Inferior parietal cortex (tissue), 1 donor: Measurements from ENCODE around the gene PBX1.

ENCODE experiments used
- DNase-seq: peaks from one replicate; pipeline ENCODE4 v3.0.0-alpha.2; 2016; ENCODE audit errors: extremely low spot score

PBX1 gene

DNA sequence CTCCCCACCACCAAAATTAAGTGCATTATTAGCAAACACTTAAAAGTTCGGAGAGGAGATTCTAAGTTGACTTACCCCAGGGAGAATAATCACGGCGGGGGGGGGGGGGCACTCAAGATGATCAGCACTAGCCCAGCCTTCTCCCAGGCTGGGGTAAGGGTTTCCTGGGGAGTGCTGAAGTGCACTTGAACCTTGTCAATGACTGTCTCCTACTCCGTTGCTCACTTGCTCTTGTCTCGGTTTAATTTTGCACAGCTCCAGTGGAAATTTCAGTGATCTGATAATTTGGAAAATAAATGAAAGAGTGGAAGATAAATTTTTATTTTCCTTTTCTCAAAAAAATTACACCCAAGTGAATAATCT is 59.2 kb downstream of the PBX1 start:
- DNase-seq = no peak

DNA sequence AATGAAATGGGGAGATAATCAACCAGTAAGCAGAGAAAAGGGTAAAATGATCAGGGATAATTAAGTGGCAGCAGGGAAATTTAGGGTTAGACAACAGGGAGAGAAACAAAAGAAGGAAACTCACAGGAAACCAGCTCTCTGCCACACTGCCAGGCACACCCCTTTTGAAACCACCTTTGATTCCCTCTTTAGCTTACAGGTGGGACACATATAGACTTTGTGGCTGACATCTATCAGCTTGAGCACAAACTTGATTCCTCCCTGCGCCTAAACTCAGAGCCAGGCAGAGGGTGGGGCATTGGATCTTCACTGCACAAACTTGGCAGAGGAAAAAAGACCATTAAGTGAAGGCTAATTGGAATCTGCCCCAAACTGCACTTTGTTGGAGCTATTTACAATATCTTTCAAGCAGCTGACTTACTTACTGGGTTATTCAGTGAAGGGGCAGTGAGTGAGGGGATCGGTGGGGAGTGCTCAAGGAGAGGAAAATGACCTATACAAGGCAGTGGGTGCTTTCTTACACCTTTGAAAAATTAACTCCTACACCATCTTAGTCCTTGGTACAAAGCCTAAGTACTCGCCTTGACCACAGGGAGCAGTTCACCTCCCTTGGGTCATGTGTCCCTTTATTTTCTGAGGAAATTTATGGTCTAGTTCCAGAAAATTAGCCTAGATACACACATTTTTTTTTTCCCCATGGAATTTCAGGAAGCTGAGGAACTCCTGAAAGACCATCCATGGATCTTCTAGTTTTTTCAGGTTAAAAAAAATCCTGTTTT is 60.2 kb downstream of the PBX1 start:
- DNase-seq = no peak

DNA sequence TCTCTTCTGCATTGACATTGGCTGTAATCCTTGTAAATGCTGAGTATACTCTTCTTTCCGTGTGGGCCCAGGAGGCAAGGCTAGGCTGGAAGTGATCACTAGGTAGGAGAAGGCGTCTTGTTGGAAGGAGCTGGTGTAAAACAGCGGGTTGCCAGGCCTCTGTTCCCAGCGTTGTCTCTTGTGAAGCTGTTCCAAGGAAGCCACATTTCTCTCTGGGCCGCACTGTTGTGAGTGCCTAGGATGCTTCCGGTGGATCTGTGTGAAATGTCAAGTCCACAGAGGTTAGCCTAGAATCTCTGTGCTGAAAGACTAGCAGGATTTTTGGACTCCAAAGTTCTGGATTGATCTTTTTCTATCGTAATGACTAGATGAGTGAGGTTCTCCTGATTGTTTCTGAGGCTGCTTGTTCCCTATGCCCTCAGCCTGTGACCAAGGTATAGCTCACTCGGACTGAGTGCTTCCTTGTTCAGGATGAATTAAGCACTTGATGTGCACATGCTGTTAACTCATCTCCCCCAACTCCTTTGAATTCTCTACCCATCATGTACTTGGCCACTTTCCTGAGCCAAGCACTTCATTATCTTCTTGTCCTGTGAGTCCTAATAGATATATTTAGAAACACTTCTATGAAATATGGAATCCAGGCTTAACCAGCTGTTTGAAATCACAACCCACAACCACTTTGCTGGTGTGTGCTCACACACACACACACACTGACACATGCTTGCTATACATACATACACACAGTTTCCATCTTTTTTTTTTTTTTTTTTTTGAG is 63.3 kb downstream of the PBX1 start:
- no peak for DNase-seq

DNA sequence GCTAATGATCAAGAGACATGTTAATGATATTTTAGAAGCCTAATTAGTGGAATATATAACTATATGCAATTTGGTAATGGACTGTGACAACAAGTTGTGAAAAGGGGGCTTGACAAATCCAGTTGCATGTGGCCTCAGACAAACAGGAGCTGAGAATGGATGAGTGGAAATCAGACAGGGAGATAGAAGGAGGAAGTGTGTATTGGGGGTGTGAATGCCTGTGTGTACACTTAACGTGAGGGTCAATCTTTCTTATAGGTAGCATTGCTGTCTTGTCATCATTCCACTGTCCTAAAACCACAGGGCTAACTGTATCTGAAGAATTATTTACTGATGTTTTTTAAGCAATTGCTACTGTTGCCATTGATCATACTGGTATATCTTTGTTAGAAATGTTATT is 64.8 kb downstream of the PBX1 start:
- no peak for DNase-seq

DNA sequence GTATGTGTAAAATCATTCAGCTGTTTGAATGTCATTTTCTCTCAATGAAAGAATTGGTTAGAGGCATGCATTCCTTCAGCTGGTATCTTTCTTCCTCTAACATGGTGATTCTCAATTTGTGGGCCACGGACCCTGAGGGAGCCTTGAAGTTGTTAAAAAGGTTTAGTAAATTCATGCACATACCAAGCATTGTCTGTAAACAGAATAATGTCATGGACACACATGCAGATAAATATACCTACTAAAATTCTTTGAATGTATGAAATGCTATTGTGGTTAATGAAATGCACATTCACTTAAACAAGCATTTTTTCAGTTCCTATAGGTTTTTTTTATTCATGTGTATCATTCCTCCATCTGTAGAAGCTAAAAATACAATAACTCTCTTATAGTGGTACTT is 65.4 kb downstream of the PBX1 start:
- no peak for DNase-seq

DNA sequence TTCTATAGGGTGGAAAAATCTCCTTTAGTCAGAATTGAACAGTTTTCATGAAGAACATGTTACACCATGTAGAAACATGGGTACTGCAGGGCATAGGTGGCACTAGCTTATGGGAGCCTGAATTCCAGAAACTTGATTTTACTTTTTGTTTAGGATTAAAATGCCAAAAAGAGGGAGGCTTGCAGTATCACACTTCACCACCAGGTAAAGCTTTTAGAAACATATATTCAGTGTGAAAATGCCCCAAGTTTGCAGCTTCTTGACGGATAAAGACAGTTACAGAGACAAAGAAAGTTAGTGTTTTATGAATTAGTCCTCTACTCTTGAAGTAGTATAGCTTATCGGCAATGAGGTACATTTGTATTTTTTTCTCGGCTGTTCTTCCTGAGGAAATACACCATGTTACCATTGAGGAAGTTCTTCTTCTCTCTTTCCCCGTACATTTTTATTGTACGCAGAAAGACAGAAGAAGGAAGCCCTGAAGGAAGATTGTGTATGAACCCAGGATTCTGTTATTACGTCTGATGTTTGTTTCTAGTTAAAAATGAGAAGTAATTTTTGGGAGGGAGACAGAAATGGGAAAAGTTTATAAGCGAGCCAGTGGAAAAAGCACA is 66.1 kb downstream of the PBX1 start:
- DNase-seq = no peak

DNA sequence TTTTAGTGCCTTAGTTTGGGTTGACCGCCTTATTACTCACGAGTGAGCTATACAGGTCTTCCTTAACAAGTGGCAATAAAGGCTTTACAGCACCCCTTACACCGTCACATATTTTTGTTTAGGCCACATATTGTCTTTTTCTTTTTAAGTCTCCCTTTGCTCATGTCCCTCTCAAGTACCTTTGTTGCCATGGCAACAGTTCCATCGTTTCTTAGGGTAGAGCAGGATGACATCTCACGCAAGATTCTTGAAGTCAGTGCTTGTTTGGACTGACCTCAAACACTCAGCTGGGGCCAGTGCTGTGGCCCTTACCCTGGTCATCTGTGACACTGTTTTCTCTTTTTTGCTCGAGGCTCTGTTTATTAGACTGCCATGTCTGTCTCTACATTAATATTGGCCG is 69.8 kb downstream of the PBX1 start:
- DNase-seq = no peak

DNA sequence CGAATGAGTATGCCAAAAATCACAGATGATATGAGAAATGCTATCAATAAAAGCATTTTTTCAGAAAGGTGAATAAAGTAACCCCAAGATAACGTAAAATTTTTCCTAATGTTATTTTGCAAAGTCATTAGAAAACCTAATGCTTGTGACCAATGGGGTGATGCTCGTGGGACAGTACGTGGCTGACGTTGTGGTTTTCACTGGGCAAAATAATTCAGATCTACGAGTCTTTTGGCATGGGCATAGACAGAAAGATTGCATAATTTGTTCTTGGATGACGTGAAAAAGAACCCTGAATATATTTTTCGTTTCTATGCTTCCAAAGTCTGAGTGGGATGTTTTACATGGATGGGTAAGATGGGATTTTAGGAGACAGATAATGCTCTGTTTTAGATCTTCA is 71.0 kb downstream of the PBX1 start:
- DNase-seq = no peak

DNA sequence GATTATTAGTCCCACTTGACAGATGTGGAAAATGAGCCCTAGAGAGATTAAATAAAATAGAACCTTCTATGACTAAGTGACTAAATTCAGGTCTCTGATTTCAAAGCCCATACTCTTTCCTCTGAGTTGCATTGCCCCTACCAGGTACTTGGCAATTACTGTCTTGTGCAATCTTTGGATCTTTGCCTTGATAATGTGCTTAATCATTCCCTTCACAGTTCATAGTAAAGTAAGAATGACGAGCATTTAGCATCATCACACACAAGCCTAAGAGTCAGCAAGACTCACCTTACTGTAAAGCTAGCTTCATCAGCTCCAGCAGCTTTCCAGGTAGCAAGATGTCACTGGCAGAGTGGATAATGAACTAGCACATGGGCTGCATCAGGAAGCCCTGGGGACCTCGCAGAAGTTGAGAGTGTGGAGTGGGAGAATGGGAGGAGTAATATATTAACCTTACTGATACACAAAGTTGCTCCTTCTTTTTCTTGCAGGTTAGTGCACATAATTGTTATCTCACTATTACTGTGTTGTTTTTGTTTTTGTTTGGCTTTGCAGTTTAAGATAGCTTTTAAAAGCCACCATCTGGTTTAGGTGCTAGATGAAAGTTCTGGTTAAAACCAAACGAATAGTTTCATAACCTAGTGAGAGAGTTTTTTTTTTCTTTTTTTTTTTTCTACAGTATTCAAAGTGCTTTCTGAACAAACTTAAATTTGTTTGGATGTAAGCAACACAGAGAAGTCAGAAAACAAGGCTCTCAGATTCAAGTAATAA is 71.8 kb downstream of the PBX1 start:
- DNase-seq = no peak

DNA sequence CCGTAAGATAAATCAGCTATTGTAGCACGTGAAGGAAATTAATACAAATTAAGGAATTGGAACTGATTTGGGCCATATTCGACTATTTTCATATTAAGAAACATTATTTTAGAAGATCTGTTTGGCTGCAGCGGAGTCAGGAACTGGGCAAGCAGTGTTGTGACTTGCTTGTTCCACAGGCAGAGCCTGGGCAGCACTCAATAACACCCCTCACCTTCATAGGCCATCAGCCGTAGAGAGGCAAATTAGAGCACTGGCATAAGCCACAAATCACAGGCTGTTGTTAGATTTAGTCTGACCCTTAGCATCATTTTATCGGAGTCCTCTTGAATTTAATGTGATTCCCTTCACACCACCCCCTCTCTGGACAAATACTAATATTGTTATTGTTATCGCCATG is 72.8 kb downstream of the PBX1 start:
- no peak for DNase-seq

DNA sequence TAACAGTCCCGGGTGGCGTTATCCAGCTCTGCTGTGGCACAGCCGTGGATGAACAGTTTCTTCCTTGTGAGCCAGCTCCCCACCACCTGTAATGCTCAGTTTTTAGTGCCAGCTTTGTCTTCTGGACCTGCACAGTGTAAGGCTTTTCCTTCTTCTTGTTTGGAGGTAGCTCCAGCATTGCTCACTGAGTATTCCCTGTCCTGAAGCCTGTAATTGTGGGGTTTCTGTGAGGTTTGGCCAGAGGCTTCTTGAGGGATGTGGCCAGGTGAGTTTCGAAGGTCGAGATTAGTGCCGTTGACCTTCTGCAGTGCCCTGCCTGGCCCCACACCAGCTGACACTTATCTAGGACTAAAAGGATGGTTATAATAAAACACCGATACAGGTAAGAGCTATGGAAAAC is 75.0 kb downstream of the PBX1 start:
- DNase-seq = no peak

DNA sequence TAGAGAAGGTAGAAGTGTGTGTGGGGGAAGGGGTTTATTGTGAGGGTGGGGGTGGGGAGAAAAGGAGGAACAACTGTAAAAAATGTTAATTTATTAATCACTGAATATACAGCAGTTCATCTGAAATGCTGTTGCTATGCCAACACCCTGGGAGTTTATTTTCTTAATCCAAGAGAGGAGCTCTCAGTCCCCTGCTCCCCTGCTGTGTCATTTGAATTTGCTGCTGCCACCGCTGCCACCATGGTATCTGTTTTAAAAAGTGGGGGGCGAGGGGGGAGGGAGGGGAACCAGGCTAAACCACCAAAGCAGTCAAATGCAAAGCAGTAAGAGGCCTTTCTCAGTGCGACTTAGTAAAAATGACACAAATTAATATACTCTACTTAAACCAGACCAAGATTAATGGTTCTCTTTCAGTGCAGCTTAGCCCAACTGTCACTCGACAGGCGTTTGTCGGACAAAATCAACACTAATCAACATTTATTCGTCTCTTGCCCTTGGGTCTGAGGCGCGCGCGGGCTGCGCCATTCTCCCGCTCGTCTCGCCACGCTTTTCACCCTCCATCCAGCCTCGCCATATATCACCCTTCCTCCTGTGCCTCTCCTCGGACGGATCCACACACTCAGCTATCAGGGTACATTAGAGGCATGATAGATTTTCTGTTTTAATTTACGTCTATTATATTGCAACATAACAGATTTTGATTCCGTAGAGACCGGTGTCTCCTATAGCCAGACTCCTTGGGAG is 76.2 kb downstream of the PBX1 start:
- DNase-seq = no peak

DNA sequence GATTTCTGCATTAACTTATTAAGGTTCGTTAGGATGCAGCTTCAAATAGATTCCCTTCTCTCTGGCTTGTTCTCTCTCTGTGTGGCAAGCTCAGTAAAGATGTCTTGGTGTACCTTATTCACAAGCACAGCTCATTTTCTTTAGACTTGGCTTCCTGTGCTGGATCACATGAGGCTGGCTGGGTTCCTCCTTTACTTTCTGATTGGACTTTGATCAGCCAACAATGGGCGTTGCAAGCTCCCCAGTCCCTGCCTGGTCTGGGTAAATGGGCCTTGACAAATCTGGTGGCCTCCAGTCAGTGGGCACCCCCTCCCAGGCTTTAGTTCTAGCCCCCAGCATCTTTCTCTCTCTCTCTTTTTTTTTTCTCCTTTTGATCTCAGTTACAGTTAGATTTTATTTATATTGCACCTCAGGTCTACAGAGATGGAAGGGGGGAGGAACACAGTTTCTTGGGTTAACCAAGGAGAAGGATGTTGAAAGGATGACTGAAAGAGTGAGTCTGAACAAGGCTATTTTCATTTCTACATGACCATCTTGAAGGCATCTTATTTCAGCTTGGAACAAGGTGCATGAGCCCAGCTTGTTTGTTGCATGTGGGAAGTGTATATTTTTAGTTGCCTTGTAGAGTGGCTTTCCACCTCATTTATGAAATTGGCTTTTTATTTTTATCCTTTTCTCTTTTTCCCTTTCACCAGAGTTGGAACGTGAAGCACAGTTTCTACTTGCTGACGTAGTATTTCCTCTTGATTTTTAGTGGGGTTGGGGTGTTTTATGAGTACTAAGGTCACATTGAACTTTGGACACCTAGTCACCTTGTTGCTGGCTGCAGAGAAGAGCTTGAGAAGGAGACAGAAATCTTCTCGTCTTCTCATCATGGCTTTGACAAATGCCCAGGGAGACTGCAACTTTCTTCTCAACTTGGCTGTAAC is 77.1 kb downstream of the PBX1 start:
- peak; percentile 57 for DNase-seq

DNA sequence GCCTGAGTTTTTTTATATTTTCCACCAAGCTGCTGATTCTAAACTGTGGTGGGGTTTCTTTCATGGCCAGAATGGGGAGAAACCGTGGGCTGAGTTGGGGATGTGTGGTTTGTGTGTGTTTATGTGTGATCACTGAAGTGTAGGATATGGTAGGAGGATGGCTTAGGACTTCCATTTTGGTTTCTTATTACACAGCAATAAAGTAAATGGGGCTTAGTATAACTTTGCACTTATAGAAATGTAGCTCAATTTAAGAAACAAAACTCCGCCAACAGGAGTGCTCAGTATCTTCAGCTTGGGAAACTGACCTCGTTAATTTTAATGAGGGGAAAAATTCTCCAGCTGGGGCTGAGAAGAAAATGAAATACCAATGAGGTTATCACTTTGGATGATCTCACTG is 77.8 kb downstream of the PBX1 start:
- DNase-seq = no peak

DNA sequence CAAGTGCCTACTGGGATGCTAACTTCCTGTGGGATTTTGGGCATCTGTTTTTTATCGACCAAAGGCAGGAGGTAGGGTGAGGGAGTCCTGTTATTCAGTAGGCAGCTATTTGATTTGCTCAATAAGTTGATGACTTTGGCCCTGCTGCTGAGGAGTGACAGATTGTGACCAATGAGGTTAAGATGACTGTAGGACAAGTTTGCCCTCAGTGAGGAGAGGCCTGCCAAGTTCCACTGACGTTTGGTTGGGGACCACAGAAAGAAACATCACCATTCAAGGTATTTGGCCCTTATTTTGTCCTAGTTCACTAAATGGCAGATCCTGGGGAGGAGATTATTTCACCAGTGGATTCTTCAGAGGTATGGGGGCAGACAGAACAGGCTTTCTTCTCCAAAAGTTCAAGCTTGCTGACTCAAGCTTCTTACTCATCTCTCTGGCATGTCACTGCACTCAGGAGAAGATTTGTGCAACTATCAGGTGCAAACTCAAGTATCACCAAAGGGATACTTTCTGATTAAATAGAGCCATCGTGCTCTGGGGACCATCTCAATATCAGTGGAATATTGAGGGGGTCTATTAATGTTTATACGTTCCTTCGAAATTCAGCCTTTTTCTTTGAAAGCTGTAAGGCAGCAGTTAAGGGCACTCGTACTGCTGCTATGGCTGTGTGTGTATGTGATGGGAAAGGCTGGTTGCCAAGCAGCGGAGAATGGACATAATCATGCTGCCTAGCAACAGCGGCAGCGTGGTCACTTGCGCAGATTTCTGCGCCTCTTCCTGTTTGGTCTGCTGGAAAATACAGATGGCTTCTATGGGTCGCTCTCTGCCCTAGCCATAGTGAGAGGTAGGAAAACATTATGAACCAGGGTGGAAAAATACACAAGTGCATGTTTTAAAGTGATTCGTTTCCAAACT is 78.7 kb downstream of the PBX1 start:
- DNase-seq = peak; percentile 55

DNA sequence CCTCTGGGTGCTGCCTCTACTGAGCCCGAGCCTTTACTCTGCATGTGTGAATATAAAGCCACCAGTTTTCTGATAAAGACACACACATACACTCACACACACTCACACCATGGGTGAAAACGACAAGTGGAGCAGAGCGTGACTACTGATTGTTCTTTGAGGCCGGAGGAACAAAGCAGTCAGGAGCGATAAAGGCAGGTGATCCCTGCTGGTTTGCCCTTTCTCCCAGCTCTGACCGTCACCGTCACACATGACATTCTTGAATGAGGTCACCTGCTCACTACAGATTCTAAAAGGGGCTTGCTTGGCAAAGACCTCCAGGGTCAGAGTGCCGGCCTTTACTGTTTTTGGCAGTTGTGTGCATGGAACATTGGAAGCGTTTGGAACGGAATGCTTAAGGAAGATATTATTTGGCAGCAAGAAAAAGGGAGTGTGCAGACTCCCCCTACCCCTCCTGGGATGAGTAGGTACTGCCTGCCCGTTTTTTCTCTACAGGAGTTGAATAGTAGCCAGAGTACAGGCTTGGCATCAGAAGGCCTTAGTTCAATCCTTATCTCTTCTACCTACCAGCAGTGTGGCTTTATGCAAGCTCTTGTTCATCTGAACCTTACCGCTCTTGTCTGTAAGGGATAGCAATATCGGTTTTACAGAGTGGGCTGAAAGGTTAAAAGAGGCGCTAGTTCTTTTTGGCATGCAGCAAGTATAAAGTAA is 79.7 kb downstream of the PBX1 start:
- no peak for DNase-seq

DNA sequence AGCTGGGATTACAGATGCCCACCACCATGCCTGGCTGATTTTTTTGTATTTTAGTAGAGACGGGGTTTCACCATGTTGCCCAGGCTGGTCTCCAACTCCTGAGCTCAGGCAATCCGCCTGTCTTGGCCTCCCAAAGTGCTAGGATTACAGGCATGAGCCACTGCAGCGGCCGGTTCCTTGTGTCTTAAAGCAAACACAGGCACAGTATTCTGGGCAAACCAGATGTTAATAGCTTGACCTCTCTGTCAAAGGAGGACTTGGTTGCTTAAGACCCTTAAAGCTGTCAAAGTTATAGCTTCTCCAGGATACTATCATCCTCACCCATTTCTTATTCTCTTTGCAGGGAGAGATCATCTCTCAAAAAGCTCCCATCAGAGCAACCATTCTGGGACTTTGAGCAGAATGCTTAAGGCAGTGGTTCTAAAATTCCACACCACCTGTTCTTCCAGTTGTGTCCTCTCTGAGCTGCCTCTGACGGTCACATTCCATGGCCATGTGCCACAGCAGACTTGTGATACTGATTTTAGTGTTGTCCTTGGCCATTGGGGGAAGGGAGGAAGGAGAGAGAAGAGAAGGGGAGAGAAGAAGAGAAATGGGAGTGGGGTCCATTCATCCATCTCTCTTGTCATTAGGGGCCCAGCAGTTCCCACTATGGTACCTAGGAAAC is 81.8 kb downstream of the PBX1 start:
- DNase-seq = no peak

DNA sequence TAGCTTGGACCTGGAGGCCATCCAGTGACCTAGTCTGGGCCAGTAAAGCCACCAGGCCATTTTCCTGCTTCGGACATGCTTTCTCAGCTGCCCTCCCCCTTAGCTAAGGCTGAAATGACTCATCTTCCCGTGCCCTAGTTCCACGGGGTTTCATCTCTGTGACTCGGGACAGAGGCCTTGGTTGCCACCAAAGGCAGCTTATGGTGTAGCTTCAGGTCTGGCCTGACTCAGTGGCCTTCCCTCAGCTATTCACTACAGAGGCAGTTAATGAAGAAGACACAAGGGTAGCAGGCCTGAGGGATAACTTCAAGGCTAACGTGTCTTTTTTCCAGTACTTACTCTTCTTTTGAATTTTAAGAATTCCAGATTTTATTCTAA is 82.4 kb downstream of the PBX1 start:
- no peak for DNase-seq
